GM21737 (cell line): ENCODE measurements around the gene MORF4L1.
"Not testable (repeated sequence)": the region's sequence is repeated elsewhere in the genome, so short reads cannot be mapped to it uniquely, and the experiment has no call there.

Experiments used
- ATAC-seq: cut with Tn5 transposase; IDR thresholded peaks from one replicate; pipeline ENCODE4 v1.9.1; 2021; ENCODE audit warnings: mild to moderate bottlenecking, moderate library complexity; ENCODE audit not compliant: unreplicated experiment

The MORF4L1 gene

DNA sequence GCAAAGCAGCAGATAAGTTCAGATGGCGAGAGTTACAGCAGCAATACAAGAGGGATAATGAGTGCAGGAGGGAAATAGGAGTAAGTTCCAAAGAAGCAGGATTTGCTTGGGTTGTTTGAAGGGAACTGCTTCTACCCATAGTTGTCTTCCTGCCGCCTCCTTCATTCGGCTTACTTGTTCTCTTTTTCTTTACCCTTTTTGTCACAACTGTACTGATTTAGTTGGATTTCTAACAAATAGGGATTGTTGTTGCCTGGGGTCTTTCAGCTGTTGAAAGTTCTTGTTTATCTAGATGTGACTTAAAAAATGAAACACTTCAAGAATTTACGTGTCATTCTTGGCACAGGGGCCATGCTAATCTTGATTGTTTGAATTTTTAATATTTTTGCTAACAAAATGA lies 25.9 kb downstream of the MORF4L1 start:
- ATAC-seq = no peak

DNA sequence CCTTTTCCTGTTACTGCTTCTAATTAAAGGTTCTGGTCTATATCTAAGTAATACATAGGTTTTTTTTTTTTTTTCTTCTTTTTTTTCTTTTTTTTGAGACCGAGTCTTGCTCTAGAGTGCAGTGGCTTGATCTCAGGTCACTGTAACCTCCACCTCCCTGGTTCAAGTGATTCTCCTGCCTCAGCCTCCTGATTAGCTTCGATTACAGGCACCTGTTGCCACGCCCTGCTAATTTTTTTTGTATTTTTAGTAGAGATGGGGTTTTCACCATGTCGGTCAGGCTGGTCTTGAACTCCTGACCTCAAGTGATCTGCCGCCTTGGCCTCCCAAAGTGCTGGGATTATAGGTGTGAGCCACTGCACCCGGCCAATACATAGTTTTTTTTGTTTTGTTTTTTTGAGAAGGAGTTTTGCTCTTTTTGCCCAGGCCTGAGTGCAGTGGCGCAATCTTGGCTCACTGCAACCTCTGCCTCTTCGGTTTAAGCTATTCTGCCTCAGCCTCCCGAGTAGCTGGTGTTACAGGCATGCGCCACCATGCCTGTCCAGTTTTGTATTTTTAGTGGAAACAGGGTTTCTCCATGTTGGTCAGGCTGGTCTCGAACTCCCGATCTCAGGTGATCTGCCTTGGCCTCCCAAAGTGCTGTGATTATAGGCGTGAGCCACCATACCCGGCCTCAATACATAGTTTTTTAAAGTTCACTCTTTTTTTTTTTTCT lies 28.3 kb downstream of the MORF4L1 start:
- ATAC-seq = not testable (repeated sequence)

- ATAC-seq = not testable (repeated sequence)
Measured at GRCh38 chr15:78902281-78903032, 29.8 kb downstream of the MORF4L1 start.

GRCh38 chr15:78904599-78905358 lies 32.1 kb downstream of the MORF4L1 start:
- ATAC-seq = no peak

DNA sequence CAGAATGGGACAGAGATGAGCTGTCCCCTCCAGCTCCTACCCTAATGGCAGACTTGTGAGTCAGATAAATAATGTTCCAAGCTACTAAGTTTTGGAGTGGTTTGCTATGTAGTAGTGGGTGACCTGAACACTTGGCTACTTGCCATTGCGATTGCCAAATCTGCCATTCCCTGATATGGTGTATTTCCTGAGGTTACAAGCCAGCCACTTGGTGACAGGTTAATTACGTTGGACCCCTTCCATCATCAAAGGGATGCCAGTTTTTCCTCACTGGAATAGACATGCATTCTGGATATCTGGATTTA lies 33.6 kb downstream of the MORF4L1 start:
- ATAC-seq = no peak

DNA sequence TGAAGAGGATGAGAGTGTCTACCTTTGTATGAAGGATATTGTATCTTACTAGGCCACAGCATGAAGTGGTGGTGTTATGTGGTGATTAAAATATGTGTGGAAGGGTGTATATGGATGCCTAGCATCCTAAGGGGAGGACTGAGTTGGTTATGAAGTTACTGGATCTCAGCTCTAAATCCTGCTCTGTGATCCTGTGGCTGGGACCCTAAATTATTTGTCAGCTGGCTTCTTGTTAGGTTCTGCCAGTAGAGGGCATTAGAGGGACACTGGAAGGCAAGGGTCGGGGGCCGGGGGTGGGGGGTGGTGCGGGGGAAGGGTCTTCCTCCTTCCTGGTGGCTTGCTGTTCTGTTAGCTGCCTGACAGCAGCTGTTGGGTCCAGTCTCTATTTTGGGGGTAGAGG lies 34.9 kb downstream of the MORF4L1 start:
- no peak for ATAC-seq

DNA sequence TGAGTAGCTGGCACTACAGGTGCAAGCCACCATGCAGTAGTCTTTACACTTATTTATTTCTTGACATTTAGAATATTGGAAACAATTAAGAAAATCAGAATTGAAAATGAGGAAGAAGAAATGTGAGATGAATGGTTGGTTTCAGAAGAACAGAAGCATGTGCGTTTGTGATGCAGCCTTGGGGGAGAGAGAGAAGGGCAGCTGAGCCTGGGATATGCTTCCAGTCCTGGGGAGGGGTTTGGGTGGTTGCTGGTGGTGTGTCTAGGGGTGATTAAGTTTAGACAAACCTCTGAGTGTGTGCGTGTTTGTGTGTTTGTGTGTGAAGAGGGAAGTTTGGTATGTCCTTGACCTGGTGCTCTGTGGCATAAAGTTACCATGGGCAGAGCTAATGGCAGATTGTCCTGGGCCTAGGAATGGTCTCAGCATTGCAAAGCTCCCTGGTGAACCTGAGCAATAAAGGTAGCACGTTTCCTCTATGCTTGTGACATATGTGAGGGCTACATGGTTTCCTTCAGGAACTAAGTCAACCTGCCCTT lies 36.5 kb downstream of the MORF4L1 start:
- no peak for ATAC-seq

DNA sequence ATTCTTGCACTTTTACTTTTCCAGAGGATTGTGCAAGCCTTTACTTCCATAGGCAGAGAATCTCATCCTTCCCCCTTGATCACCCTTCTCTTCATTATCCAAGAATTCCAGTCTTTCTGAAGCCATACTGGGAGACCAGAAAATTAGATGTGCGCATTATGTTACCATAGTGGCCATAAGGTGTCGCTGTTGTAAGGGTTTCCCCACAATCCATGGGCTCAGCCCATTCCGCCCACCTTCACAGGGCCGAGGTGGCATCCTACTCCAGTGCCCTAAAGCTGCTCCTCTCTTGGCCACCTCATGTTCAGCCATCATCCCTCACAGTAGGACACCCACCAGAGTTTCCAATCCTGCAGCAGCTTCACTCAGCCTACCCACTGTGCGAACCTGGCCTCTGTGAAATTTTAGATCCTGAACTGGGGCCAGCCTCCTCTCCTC lies 37.1 kb downstream of the MORF4L1 start:
- ATAC-seq = no peak

GRCh38 chr15:78910271-78910670 lies 37.6 kb downstream of the MORF4L1 start:
- no peak for ATAC-seq

- ATAC-seq = no peak
Measured at GRCh38 chr15:78912316-78912715, 39.6 kb downstream of the MORF4L1 start.

GRCh38 chr15:78913012-78913411 lies 40.3 kb downstream of the MORF4L1 start:
- no peak for ATAC-seq

DNA sequence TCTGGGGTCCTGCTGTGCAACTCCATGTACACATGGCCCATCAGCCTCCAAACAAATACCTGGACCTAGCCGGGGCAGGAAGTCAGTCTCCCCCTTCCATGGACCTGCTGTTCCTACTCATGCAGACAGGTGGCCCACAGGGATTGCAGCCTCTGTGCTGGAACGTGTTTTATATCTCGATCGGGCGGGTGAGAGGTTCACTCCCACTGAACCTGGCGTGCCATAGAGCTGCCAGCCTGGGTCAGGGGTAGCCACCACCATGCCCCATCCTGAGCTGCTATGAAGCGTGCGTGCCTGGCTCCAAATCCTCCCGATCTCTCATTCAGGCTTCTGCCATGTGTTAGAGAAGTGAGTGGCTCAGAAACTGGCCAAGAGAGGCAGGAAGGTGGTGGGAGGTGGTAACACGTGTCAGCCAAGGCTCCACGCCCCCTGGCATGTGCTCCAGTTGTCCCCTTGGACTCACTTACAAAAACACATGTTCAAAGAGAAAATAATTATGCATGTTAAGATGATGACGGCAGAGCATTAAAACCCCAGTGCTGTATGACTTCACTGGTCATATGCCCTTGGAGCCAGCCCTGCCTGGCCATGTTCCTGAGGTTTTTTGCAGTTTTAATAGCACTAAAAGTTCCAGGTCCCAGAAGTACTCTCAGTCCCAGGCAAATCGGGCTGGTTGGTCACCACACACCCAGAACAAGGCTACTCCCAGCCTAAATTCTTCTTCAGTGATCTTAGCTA lies 41.5 kb downstream of the MORF4L1 start:
- ATAC-seq = no peak

DNA sequence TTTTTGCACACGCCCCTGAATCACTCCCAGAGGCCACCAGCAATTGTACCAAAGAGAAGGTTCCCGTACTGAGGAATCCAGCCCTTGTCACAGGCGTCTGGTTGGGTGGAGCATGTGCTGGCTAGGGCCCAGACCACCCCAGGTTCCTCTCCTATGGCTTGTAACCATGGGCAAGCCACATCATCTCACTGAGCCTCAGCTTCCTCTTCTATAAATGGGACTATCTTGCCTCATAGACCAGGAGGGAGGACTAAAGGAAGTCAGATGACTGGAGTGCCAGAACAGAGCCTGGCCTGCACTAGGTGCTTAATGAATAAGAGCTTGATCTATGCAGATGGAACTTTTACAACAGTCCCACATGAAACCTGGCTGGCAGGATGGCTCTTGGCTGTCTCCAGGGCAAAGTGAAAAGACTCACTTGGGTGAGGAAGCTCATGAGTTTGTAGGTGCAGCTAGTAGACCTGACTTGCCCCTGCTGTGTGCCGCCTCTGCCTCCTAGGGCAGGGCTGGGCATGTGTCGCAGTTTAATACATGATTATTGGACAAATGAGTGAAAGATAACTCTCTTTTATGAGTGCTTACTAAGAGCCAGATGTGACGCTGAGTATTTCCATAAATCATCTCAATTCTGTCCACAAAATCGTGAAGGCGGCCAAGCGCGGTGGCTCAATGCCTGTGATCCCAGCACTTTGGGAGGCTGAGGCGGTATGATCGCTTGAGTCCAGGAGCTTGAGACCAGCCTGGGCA lies 42.8 kb downstream of the MORF4L1 start:
- ATAC-seq = no peak

DNA sequence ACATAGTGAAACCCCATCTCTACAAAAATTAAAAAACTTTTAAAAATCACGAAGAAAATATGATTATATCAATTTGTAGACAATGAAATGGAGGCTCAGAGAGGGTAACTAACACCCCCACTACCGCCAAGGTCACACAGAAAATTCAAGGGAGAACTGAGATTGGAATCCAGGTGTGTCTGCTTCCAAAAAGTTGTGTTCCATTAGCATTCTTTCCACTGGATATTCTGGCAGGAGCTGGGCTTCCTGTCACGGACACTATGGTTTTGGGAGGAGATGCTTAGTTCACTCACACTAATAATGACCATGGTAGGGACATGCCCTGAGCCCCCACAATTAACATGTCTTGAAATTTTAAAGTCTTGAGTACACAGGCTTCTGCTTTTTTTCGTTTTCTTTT lies 43.4 kb downstream of the MORF4L1 start:
- no peak for ATAC-seq

GRCh38 chr15:78917888-78918287 lies 45.2 kb downstream of the MORF4L1 start:
- no peak for ATAC-seq

- ATAC-seq = no peak
Measured at GRCh38 chr15:78921517-78921916, 48.8 kb downstream of the MORF4L1 start.

GRCh38 chr15:78921940-78922339 lies 49.2 kb downstream of the MORF4L1 start:
- no peak for ATAC-seq

- ATAC-seq = no peak
Measured at GRCh38 chr15:78922527-78922926, 49.8 kb downstream of the MORF4L1 start.

DNA sequence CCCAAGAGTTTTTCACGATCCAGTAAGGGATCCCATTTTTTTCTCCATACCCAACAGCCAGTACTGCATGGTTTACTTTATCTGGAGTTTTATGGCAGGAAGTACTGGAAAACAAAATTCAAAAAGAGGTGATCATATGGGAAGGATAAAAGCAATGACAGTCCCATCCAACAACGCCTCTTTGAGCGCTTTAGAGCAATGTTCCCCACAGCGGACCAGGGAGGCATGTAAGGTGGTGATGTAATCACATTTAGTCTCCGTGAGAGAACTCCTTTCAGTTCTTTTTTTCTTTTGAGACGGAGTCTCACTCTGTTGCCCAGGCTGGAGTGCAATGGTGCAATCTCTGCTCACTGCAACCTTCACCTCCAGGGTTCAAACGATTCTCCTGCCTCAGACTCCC lies 50.3 kb downstream of the MORF4L1 start:
- ATAC-seq = no peak
